Astrocyte of the spinal cord (primary cell): Measurements from ENCODE around the gene PDK2.

ENCODE experiments used
- DNase-seq: peaks from one replicate; pipeline ENCODE4 v3.0.0; 2011; ENCODE audit warnings: low read depth, low spot score
- H3K4me3 ChIP-seq: 2 replicates; pipeline ENCODE4 v1.5.1; 2011; ENCODE audit warnings: low read depth, mild to moderate bottlenecking, low read length, moderate library complexity
- in situ Hi-C: cut with HindIII; loops from 2 replicates; pipeline ENCODE4 v1.10.0; 2017; ENCODE audit warnings: low sequenced_read_pairs
- TF ChIP-seq, protein P1 (sequence below): IDR thresholded peaks from 2 replicates; pipeline ENCODE4 v1.5.1; 2012; ENCODE audit warnings: low read depth, mild to moderate bottlenecking, low read length, inconsistent platforms

Gene PDK2

GRCh38 chr17:50107790-50108414, 12.8 kb downstream of the PDK2 start:
- TF ChIP-seq, protein P1, sequence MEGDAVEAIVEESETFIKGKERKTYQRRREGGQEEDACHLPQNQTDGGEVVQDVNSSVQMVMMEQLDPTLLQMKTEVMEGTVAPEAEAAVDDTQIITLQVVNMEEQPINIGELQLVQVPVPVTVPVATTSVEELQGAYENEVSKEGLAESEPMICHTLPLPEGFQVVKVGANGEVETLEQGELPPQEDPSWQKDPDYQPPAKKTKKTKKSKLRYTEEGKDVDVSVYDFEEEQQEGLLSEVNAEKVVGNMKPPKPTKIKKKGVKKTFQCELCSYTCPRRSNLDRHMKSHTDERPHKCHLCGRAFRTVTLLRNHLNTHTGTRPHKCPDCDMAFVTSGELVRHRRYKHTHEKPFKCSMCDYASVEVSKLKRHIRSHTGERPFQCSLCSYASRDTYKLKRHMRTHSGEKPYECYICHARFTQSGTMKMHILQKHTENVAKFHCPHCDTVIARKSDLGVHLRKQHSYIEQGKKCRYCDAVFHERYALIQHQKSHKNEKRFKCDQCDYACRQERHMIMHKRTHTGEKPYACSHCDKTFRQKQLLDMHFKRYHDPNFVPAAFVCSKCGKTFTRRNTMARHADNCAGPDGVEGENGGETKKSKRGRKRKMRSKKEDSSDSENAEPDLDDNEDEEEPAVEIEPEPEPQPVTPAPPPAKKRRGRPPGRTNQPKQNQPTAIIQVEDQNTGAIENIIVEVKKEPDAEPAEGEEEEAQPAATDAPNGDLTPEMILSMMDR: no peak
- H3K4me3 ChIP-seq: no peak overlapping the region
- in situ Hi-C loops: no loop called here
- DNase-seq: no peak

GRCh38 chr17:50108556-50108955, 13.4 kb downstream of the PDK2 start:
- H3K4me3 ChIP-seq: no peak overlapping the region
- TF ChIP-seq, protein P1: no peak
- DNase-seq: no peak
- in situ Hi-C loops: no loop called here

- in situ Hi-C loops: no loop called here
- TF ChIP-seq, protein P1: no peak
- DNase-seq: no peak
- no peak overlapping the region for H3K4me3 ChIP-seq
Measured at GRCh38 chr17:50109207-50109606, 14.1 kb downstream of the PDK2 start.

GRCh38 chr17:50109785-50110184, 14.6 kb downstream of the PDK2 start:
- TF ChIP-seq, protein P1: no peak
- H3K4me3 ChIP-seq: no peak overlapping the region
- no peak for DNase-seq
- in situ Hi-C loops: no loop called here

DNA sequence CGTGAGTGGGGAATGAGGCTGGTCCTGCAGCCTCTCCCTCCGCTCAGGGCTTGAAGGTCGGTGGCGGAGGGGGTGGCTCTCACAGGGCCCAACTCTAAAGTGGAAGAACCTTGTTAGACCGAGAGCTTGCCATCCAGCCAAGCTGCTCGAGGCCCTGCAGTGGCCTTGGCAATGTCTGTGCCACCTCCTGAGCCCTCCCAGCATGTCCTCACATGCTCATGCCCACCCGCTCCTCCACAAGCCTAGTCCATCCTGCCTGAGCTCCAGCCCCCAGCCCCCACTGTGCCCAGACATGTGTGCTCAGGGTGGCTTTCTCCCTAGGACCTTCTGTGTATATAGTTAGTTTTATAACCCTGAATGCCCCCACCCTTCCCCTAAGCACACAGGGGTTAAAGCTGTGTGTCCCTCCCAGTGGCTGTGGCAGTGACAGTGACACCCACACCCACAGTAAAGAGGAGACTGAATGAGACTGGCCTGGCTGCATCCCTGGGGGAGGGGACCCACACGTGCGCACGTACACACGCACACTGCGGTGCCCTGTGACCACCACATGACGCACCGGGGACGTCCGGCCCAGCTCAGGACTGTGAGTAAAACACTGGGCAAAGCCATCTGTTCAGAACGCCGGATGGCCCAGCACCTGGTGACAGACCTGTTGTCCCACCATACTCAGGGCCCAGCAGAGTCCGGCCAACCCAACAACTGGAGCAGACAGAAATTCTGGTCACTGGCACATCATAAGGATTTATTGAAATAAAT, 15.6 kb downstream of the PDK2 start:
- in situ Hi-C loops: no loop called here
- H3K4me3 ChIP-seq: no peak overlapping the region
- TF ChIP-seq, protein P1: no peak
- DNase-seq: no peak

DNA sequence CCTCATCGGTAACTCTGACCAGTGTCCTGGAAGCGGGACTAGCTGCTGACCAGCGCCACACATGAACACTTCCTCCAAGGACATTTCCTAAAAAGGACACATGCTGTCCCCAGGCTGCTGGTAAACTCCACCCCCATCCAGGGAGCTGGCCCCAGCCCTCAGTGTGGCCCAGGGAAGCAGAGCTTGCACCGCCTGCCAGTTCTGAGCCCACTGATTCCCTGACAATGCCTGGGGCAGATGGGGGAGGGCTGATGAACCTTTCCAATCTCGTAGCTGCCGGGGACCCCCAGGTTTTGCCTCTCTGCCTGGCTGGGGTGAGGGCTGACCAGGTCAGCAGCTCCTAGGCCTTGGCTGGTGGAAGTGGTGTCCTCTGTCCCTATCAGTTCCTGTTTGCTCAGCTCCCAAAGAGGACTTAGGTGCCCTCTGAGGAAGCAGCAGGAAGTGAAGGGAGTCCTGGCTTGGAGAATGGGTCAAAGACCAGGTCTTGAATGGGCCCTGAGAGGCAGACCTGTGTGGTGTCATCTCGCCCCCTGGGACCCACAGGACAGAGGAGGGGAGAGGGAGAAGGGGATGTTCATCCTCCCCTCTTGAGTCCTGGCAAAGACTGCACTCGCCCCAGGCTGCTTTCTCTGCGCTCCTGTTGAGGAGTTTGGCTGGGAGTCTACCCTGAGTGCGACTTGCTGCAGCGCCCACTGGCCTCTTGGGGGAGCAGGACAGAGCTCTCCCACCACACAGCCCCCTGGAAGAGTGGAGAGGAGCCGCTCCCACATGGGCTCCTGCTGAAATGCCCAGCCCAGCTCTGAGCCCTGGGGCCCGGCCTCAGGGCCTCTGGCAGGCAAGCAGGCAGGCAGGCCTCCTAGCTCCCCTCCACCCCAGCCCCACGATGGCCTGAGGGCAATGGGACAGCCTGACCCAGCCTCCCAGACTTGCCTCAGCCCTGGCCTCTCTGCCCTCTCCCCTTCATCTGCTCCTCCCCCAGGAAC, 16.8 kb downstream of the PDK2 start:
- in situ Hi-C loops: no loop called here
- no peak overlapping the region for H3K4me3 ChIP-seq

More for the DNA sequence above, 16.8 kb downstream of the PDK2 start:
- TF ChIP-seq, protein P1: no peak
- DNase-seq: no peak
